ENCODE data around the gene SEMA5B. TPM values are rescaled to one million over a fixed set of nuclear protein-coding genes. Genes with fewer than 3 reads are reported as not detected.
A peak's percentile ranks its signal among the peaks of the same experiment; 100 is the strongest.

SEMA5B gene
- total RNA-seq, 1 donor from 2014 or later = 68.8 TPM

- peak overlapping the region; percentile 97 for H3K4me3 Mint-ChIP-seq (ENCODE audit: unreplicated experiment)
- peaks cover 1% of the 10 kb centered on the region for H3K36me3 Mint-ChIP-seq (ENCODE audit: low read depth)
- DNase-seq (ENCODE audit: low spot score) = no peak
- peaks cover 66% of the 10 kb centered on the region for H3K4me1 Mint-ChIP-seq (ENCODE audit: low read depth)
- no peaks in the 10 kb centered on the region for H3K9me3 Mint-ChIP-seq (ENCODE audit: low read depth)
- TF ChIP-seq CTCF (IDR thresholded peaks at IDR 0.05) = no peak
- peak overlapping the region; percentile 93 for H3K27ac Mint-ChIP-seq (ENCODE audit: unreplicated experiment)
- H3K27me3 Mint-ChIP-seq (ENCODE audit: low read depth) = no peaks in the 10 kb centered on the region
Measured at GRCh38 chr3:123068601-123069381, 41.2 kb upstream of the SEMA5B start.

GRCh38 chr3:123067689-123068600, 40.4 kb upstream of the SEMA5B start:
- Mint-ChIP-seq H3K27me3 (ENCODE audit: low read depth) (no peaks in the 10 kb centered on the region), H3K4me3 (ENCODE audit: unreplicated experiment) (peak overlapping the region; percentile 97), H3K4me1 (ENCODE audit: low read depth) (peaks cover 58% of the 10 kb centered on the region), H3K36me3 (ENCODE audit: low read depth) (peaks cover 1% of the 10 kb centered on the region), H3K9me3 (ENCODE audit: low read depth) (no peaks in the 10 kb centered on the region), H3K27ac (ENCODE audit: unreplicated experiment) (peak overlapping the region; percentile 93)
- TF ChIP-seq CTCF (IDR thresholded peaks at IDR 0.05) = no peak
- no peak for DNase-seq (ENCODE audit: low spot score)

- no peaks in the 10 kb centered on the region for H3K27me3 Mint-ChIP-seq (ENCODE audit: low read depth)
- H3K27ac Mint-ChIP-seq (ENCODE audit: unreplicated experiment) = peak within 1 kb of the TSS; percentile 96
- peak; percentile 97 for DNase-seq (ENCODE audit: low spot score)
- peaks cover 1% of the 10 kb centered on the region for H3K36me3 Mint-ChIP-seq (ENCODE audit: low read depth)
- peak within 1 kb of the TSS; percentile 97 for H3K4me3 Mint-ChIP-seq (ENCODE audit: unreplicated experiment)
- peaks cover 49% of the 10 kb centered on the region for H3K4me1 Mint-ChIP-seq (ENCODE audit: low read depth)
- H3K9me3 Mint-ChIP-seq (ENCODE audit: low read depth) = no peaks in the 10 kb centered on the region
- TF ChIP-seq CTCF (IDR thresholded peaks at IDR 0.05) = no peak
Measured at GRCh38 chr3:123066896-123067688, 39.5 kb upstream of the SEMA5B start, which contains the start of gene PDIA5. PDIA5 (plus strand) TSS chr3:123067025; CDS start chr3:123067165, 140 bp downstream.

GRCh38 chr3:123066599-123066895, 39.0 kb upstream of the SEMA5B start:
- H3K4me1 Mint-ChIP-seq (ENCODE audit: low read depth) = peaks cover 44% of the 10 kb centered on the region
- peak overlapping the region; percentile 97 for H3K4me3 Mint-ChIP-seq (ENCODE audit: unreplicated experiment)
- H3K27me3 Mint-ChIP-seq (ENCODE audit: low read depth) = no peaks in the 10 kb centered on the region
- no peak for TF ChIP-seq CTCF (IDR thresholded peaks at IDR 0.05)
- peaks cover 1% of the 10 kb centered on the region for H3K36me3 Mint-ChIP-seq (ENCODE audit: low read depth)
- H3K9me3 Mint-ChIP-seq (ENCODE audit: low read depth) = no peaks in the 10 kb centered on the region
- H3K27ac Mint-ChIP-seq (ENCODE audit: unreplicated experiment) = peak overlapping the region; percentile 96
- no peak for DNase-seq (ENCODE audit: low spot score)

- Mint-ChIP-seq H3K36me3 (ENCODE audit: low read depth) (peaks cover 1% of the 10 kb centered on the region), H3K4me1 (ENCODE audit: low read depth) (peaks cover 28% of the 10 kb centered on the region), H3K9me3 (ENCODE audit: low read depth) (no peaks in the 10 kb centered on the region), H3K4me3 (ENCODE audit: unreplicated experiment) (no peak overlapping the region), H3K27ac (ENCODE audit: unreplicated experiment) (no peak overlapping the region), H3K27me3 (ENCODE audit: low read depth) (no peaks in the 10 kb centered on the region)
- TF ChIP-seq CTCF (IDR thresholded peaks at IDR 0.05) = no peak
- DNase-seq (ENCODE audit: low spot score) = no peak
Measured at GRCh38 chr3:123064914-123065313, 37.4 kb upstream of the SEMA5B start.
